Dendritic cell treated with granulocyte-macrophage colony-stimulating factor and Interleukin-4, amounts not matched to agents 40 ng/mL and 50 ng/mL, for 4 days (primary cell): Measurements from ENCODE around the gene ENPP7.

Experiments
- H3K27ac Mint-ChIP-seq: one replicate; pipeline ENCODE4 v1.8.0; 2022; ENCODE audit warnings: mild to moderate bottlenecking, mixed read lengths
- H3K27me3 Mint-ChIP-seq: one replicate; pipeline ENCODE4 v1.8.0; 2022; ENCODE audit warnings: mild to moderate bottlenecking, mixed read lengths
- H3K36me3 Mint-ChIP-seq: one replicate; pipeline ENCODE4 v1.8.0; 2022; ENCODE audit warnings: low read depth, mixed read lengths
- H3K4me1 Mint-ChIP-seq: one replicate; pipeline ENCODE4 v1.8.0; 2022; ENCODE audit warnings: low read depth, mixed read lengths
- H3K4me3 Mint-ChIP-seq: one replicate; pipeline ENCODE4 v1.8.0; 2022; ENCODE audit warnings: mild to moderate bottlenecking, moderate library complexity, mixed read lengths
- H3K9me3 Mint-ChIP-seq: one replicate; pipeline ENCODE4 v1.8.0; 2022; ENCODE audit warnings: mixed read lengths
- intact Hi-C: fragments of 100-400 bp; cut with micrococcal nuclease; formaldehyde crosslinking; loops from one replicate; pipeline ENCODE4 v1.15.0; 2022

ENPP7 gene

GRCh38 chr17:79732804-79733691, 2.3 kb downstream of the ENPP7 start:
- peaks cover 7% of the 10 kb centered on the region for H3K27me3 Mint-ChIP-seq
- H3K9me3 Mint-ChIP-seq: no peaks in the 10 kb centered on the region
- intact Hi-C loops: no loop called here
- H3K4me3 Mint-ChIP-seq: peak overlapping the region; percentile 57
- H3K4me1 Mint-ChIP-seq: peaks cover 29% of the 10 kb centered on the region
- peak overlapping the region; percentile 64 for H3K27ac Mint-ChIP-seq
- no peaks in the 10 kb centered on the region for H3K36me3 Mint-ChIP-seq

- Mint-ChIP-seq H3K9me3 (no peaks in the 10 kb centered on the region), H3K4me1 (peaks cover 24% of the 10 kb centered on the region), H3K27me3 (peaks cover 12% of the 10 kb centered on the region), H3K4me3 (peak overlapping the region; percentile 57), H3K27ac (peak overlapping the region; percentile 64), H3K36me3 (no peaks in the 10 kb centered on the region)
- intact Hi-C loops: no loop called here
Observed at GRCh38 chr17:79733692-79734070, 2.9 kb downstream of the ENPP7 start.

GRCh38 chr17:79735096-79735495, 4.4 kb downstream of the ENPP7 start:
- intact Hi-C loops: no loop called here
- no peak overlapping the region for H3K4me3 Mint-ChIP-seq

GRCh38 chr17:79737046-79737921, 6.5 kb downstream of the ENPP7 start:
- Mint-ChIP-seq H3K36me3 (no peaks in the 10 kb centered on the region), H3K9me3 (no peaks in the 10 kb centered on the region), H3K4me1 (peaks cover 19% of the 10 kb centered on the region), H3K27ac (no peak overlapping the region), H3K27me3 (peaks cover 48% of the 10 kb centered on the region), H3K4me3 (no peak overlapping the region)
- intact Hi-C loops: no loop called here

More at GRCh38 chr17:79735096-79735495, 4.4 kb downstream of the ENPP7 start:
- Mint-ChIP-seq H3K4me1 (peaks cover 20% of the 10 kb centered on the region), H3K27me3 (peaks cover 26% of the 10 kb centered on the region), H3K27ac (no peak overlapping the region), H3K36me3 (no peaks in the 10 kb centered on the region), H3K9me3 (no peaks in the 10 kb centered on the region)

GRCh38 chr17:79737922-79738578, 7.3 kb downstream of the ENPP7 start:
- H3K4me1 Mint-ChIP-seq: peaks cover 12% of the 10 kb centered on the region
- intact Hi-C loops: no loop called here
- H3K27me3 Mint-ChIP-seq: peaks cover 54% of the 10 kb centered on the region
- H3K4me3 Mint-ChIP-seq: no peak overlapping the region
- no peak overlapping the region for H3K27ac Mint-ChIP-seq
- H3K36me3 Mint-ChIP-seq: no peaks in the 10 kb centered on the region
- no peaks in the 10 kb centered on the region for H3K9me3 Mint-ChIP-seq

GRCh38 chr17:79738643-79739042, 7.9 kb downstream of the ENPP7 start:
- intact Hi-C loops: no loop called here
- Mint-ChIP-seq H3K4me1 (peaks cover 6% of the 10 kb centered on the region), H3K4me3 (no peak overlapping the region), H3K27me3 (peaks cover 60% of the 10 kb centered on the region), H3K27ac (no peak overlapping the region), H3K36me3 (no peaks in the 10 kb centered on the region), H3K9me3 (no peaks in the 10 kb centered on the region)

- Mint-ChIP-seq H3K36me3 (no peaks in the 10 kb centered on the region), H3K9me3 (no peaks in the 10 kb centered on the region), H3K4me1 (peaks cover 6% of the 10 kb centered on the region), H3K4me3 (no peak overlapping the region), H3K27ac (no peak overlapping the region), H3K27me3 (peaks cover 65% of the 10 kb centered on the region)
- intact Hi-C loops: loop anchor here (5.0 kb wide), 1 partner anchor 178 kb away; no protein-coding TSS in a partner anchor
Observed at GRCh38 chr17:79739148-79740062, 8.7 kb downstream of the ENPP7 start.

- intact Hi-C loops: loop anchor here (5.0 kb wide), 1 partner anchor 177 kb away; no protein-coding TSS in a partner anchor
- no peak overlapping the region for H3K27ac Mint-ChIP-seq
- H3K27me3 Mint-ChIP-seq: peaks cover 75% of the 10 kb centered on the region
- H3K4me1 Mint-ChIP-seq: peaks cover 6% of the 10 kb centered on the region
- H3K4me3 Mint-ChIP-seq: no peak overlapping the region
- H3K9me3 Mint-ChIP-seq: no peaks in the 10 kb centered on the region
- no peaks in the 10 kb centered on the region for H3K36me3 Mint-ChIP-seq
Observed at GRCh38 chr17:79740413-79740812, 9.7 kb downstream of the ENPP7 start.

- no peak overlapping the region for H3K27ac Mint-ChIP-seq
- no peaks in the 10 kb centered on the region for H3K36me3 Mint-ChIP-seq
- H3K27me3 Mint-ChIP-seq: peaks cover 82% of the 10 kb centered on the region
- intact Hi-C loops: loop anchor here (5.0 kb wide), 1 partner anchor 176 kb away; no protein-coding TSS in a partner anchor
- H3K4me1 Mint-ChIP-seq: peaks cover 2% of the 10 kb centered on the region
- no peak overlapping the region for H3K4me3 Mint-ChIP-seq
- no peaks in the 10 kb centered on the region for H3K9me3 Mint-ChIP-seq
Observed at GRCh38 chr17:79741401-79741750, 10.6 kb downstream of the ENPP7 start.

GRCh38 chr17:79741751-79742588, 11.2 kb downstream of the ENPP7 start:
- H3K4me3 Mint-ChIP-seq: no peak overlapping the region
- peaks cover 87% of the 10 kb centered on the region for H3K27me3 Mint-ChIP-seq
- H3K27ac Mint-ChIP-seq: no peak overlapping the region
- H3K36me3 Mint-ChIP-seq: no peaks in the 10 kb centered on the region
- no peaks in the 10 kb centered on the region for H3K4me1 Mint-ChIP-seq
- no peaks in the 10 kb centered on the region for H3K9me3 Mint-ChIP-seq
- intact Hi-C loops: loop anchor here (5.0 kb wide), 1 partner anchor 175 kb away; no protein-coding TSS in a partner anchor

GRCh38 chr17:79742589-79742918, 11.8 kb downstream of the ENPP7 start:
- H3K27ac Mint-ChIP-seq: no peak overlapping the region
- no peaks in the 10 kb centered on the region for H3K36me3 Mint-ChIP-seq
- intact Hi-C loops: loop anchor here (5.0 kb wide), 1 partner anchor 175 kb away; no protein-coding TSS in a partner anchor
- H3K4me1 Mint-ChIP-seq: peaks cover 1% of the 10 kb centered on the region
- no peaks in the 10 kb centered on the region for H3K9me3 Mint-ChIP-seq
- H3K4me3 Mint-ChIP-seq: no peak overlapping the region
- peaks cover 89% of the 10 kb centered on the region for H3K27me3 Mint-ChIP-seq

GRCh38 chr17:79742951-79743476, 12.3 kb downstream of the ENPP7 start:
- H3K27me3 Mint-ChIP-seq: peaks cover 91% of the 10 kb centered on the region

More at GRCh38 chr17:79742951-79743476, 12.3 kb downstream of the ENPP7 start:
- H3K9me3 Mint-ChIP-seq: no peaks in the 10 kb centered on the region
- no peak overlapping the region for H3K4me3 Mint-ChIP-seq
- intact Hi-C loops: loop anchor here (5.0 kb wide), 1 partner anchor 174 kb away; no protein-coding TSS in a partner anchor
- no peak overlapping the region for H3K27ac Mint-ChIP-seq
- H3K4me1 Mint-ChIP-seq: peaks cover 6% of the 10 kb centered on the region
- H3K36me3 Mint-ChIP-seq: no peaks in the 10 kb centered on the region
